Lower lobe of right lung (tissue), 2 donors: ENCODE data around the gene ATP6V1A. TPM values are rescaled to one million over a fixed set of nuclear protein-coding genes. Genes with fewer than 3 reads are reported as not detected.

Source experiments
- ATAC-seq, 2 donors: fragments of 200-7000 bp; cut with Tn5 transposase; one replicate each; pipeline ENCODE4 v1.9.1; 2020 to 2022; ENCODE audit warnings: mild to moderate bottlenecking in 2 of 2, moderate library complexity in 2 of 2
- DNase-seq: peaks from one replicate; pipeline ENCODE4 v3.0.0-alpha.2; 2020
- H3K27ac ChIP-seq: fragments of 200-600 bp; one replicate; pipeline ENCODE4 v1.8.0; 2022
- H3K27me3 ChIP-seq: fragments of 200-600 bp; one replicate; pipeline ENCODE4 v1.8.0; 2022; ENCODE audit warnings: low read depth
- H3K36me3 ChIP-seq: fragments of 200-600 bp; one replicate; pipeline ENCODE4 v1.8.0; 2022; ENCODE audit warnings: mild to moderate bottlenecking
- H3K4me1 ChIP-seq: fragments of 200-600 bp; one replicate; pipeline ENCODE4 v1.8.0; 2022
- H3K4me3 ChIP-seq: fragments of 200-600 bp; one replicate; pipeline ENCODE4 v1.8.0; 2022; ENCODE audit warnings: mild to moderate bottlenecking
- H3K9me3 ChIP-seq: fragments of 200-600 bp; one replicate; pipeline ENCODE4 v1.8.0; 2022
- intact Hi-C: fragments of 100-400 bp; cut with DNase I; formaldehyde crosslinking; loops from one replicate; pipeline ENCODE4 v1.11.0; 2022
- total RNA-seq: library from RNA; stranded (reverse); fragmentation: NEBNext Ultra II Directional; extraction: Animal tissue kit (Norgen Biotek cat#: 25700); gene quantifications from one replicate; pipeline ENCODE4 v1.2.1, GENCODE V29; 2021
- TF ChIP-seq, protein P1 (sequence below): fragments of 200-600 bp; IDR thresholded peaks from one replicate; pipeline ENCODE4 v1.8.0; 2022; ENCODE audit warnings: antibody characterized with exemption, mild to moderate bottlenecking
- donor health status: DM: no; HTN: yes; CAD: no; lungs with severe emphysema.

The ATP6V1A gene
- total RNA-seq, 1 donor from 2014 or later, result 104 TPM

GRCh38 chr3:113783463-113783862, 36.6 kb downstream of the ATP6V1A start:
- Histone ChIP-seq H3K9me3 (no peaks in the 10 kb centered on the region), H3K36me3 (peaks cover 55% of the 10 kb centered on the region), H3K4me3 (no peak overlapping the region), H3K27ac (peak overlapping the region; percentile 2), H3K27me3 (no peaks in the 10 kb centered on the region), H3K4me1 (peaks cover 18% of the 10 kb centered on the region)
- DNase-seq (no peak), ATAC-seq (peak in 1 of 2 donors; percentile 18)
- intact Hi-C loops, result no loop called here
- TF ChIP-seq, protein P1, sequence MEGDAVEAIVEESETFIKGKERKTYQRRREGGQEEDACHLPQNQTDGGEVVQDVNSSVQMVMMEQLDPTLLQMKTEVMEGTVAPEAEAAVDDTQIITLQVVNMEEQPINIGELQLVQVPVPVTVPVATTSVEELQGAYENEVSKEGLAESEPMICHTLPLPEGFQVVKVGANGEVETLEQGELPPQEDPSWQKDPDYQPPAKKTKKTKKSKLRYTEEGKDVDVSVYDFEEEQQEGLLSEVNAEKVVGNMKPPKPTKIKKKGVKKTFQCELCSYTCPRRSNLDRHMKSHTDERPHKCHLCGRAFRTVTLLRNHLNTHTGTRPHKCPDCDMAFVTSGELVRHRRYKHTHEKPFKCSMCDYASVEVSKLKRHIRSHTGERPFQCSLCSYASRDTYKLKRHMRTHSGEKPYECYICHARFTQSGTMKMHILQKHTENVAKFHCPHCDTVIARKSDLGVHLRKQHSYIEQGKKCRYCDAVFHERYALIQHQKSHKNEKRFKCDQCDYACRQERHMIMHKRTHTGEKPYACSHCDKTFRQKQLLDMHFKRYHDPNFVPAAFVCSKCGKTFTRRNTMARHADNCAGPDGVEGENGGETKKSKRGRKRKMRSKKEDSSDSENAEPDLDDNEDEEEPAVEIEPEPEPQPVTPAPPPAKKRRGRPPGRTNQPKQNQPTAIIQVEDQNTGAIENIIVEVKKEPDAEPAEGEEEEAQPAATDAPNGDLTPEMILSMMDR, result no peak

- Histone ChIP-seq H3K36me3 (peaks cover 61% of the 10 kb centered on the region), H3K9me3 (no peaks in the 10 kb centered on the region), H3K27ac (peak overlapping the region; percentile 2), H3K4me1 (peaks cover 18% of the 10 kb centered on the region), H3K4me3 (no peak overlapping the region), H3K27me3 (no peaks in the 10 kb centered on the region)
- intact Hi-C loops, result no loop called here
- no peak for DNase-seq
- ATAC-seq, result no peak
- TF ChIP-seq, protein P1, result no peak
These were observed 37.1 kb downstream of the ATP6V1A start for GRCh38 chr3:113783980-113784379.

GRCh38 chr3:113791381-113791780, 44.5 kb downstream of the ATP6V1A start:
- ATAC-seq (no peak), DNase-seq (no peak)
- TF ChIP-seq, protein P1, result no peak
- Histone ChIP-seq H3K27ac (no peak overlapping the region), H3K27me3 (no peaks in the 10 kb centered on the region), H3K4me1 (no peaks in the 10 kb centered on the region), H3K36me3 (peaks cover 77% of the 10 kb centered on the region), H3K4me3 (no peak overlapping the region), H3K9me3 (no peaks in the 10 kb centered on the region)
- intact Hi-C loops, result no loop called here

DNA sequence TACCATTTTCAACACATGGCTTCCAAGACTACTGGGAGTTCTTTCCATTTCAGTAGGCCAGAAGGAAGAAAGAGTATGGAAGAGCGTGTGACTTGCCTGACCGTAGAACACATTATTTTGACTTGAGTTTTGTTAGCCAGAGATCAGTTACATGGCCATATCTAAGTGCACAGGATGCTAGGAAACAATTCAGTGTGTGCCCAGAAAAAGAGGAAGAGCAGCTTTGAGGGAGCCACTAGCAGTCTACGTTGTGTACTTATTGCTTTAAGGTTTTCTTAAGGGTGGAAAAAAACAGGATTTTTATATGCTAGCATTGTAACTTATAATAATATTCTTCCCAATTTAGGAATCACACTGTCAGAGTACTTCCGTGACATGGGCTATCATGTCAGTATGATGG, 47.7 kb downstream of the ATP6V1A start:
- Histone ChIP-seq H3K36me3 (peaks cover 77% of the 10 kb centered on the region), H3K4me1 (no peaks in the 10 kb centered on the region), H3K9me3 (no peaks in the 10 kb centered on the region), H3K4me3 (no peak overlapping the region), H3K27me3 (no peaks in the 10 kb centered on the region), H3K27ac (no peak overlapping the region)
- intact Hi-C loops, result no loop called here
- TF ChIP-seq, protein P1, result no peak
- no peak for DNase-seq
- ATAC-seq, result no peak

DNA sequence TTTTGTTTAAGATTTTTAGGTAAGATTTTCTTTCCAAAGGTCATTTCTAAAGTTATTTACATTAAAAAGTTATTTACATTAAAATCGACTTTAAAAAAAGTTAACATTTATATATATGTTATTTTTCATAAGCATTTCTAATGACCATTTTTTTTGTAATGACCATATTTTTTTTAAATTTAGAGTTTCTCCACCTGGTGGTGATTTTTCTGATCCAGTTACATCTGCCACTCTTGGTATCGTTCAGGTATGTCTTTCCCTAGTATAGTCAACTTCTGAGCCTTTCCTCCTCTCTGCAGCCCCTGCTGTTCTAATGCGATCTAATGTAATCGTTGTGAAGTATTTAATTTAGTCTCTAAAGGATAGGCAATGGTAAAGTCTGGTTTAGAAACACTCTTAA, 48.9 kb downstream of the ATP6V1A start:
- no peaks in the 10 kb centered on the region for H3K4me1 ChIP-seq
- ATAC-seq, result no peak
- H3K27me3 ChIP-seq, result no peaks in the 10 kb centered on the region
- H3K9me3 ChIP-seq, result no peaks in the 10 kb centered on the region
- no peak overlapping the region for H3K27ac ChIP-seq
- H3K36me3 ChIP-seq, result peaks cover 83% of the 10 kb centered on the region
- DNase-seq, result no peak
- intact Hi-C loops, result no loop called here
- H3K4me3 ChIP-seq, result no peak overlapping the region
- TF ChIP-seq, protein P1, result no peak
